GM23248 (cell line): ENCODE measurements around the gene KCNMA1.

Experiments
- EZH2 ChIP-seq: fragments of 200-600 bp; sonication (generic); IDR thresholded peaks from 2 replicates; pipeline ENCODE4 v1.6.1; 2018; ENCODE audit warnings: antibody characterized with exemption, mild to moderate bottlenecking; ENCODE audit not compliant: insufficient read depth, poor library complexity, severe bottlenecking
- EZH2phosphoT487 ChIP-seq: fragments of 200-600 bp; sonication (generic); IDR thresholded peaks from 2 replicates; pipeline ENCODE4 v1.6.1; 2018; ENCODE audit warnings: antibody characterized with exemption, moderate library complexity, mild to moderate bottlenecking, low read depth; ENCODE audit not compliant: insufficient read depth

DNA sequence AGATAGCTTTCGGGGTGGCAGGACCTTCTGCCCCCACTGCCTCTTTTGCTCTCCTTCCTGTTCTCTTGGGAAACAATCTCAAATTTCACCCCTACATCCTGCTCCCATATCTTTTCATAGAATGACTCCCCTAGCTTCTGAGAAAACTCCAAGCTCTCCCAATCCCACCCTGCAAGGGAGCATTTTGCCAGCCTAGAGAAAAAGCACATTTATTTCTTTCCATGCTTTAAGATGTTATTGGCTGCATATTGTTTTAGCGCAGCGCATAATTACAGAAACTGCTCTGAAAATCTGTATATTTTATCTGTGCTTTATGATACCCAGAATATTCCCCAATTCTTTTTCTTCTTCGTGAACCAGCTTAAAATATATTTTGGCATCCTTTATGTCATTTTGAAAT is 601.3 kb downstream of the KCNMA1 start:
- TF ChIP-seq EZH2phosphoT487 (no peak), EZH2 (no peak)
